GM18867 (cell line): ENCODE measurements around the gene SH2D3C.

Experiments
- ATAC-seq: cut with Tn5 transposase; IDR thresholded peaks from one replicate; pipeline ENCODE4 v1.9.1; 2021; ENCODE audit warnings: mild to moderate bottlenecking, moderate library complexity; ENCODE audit not compliant: unreplicated experiment

Gene SH2D3C

GRCh38 chr9:127722055-127722745 is 56.3 kb downstream of the SH2D3C start:
- ATAC-seq: no peak

- no peak for ATAC-seq
These were observed 57.1 kb downstream of the SH2D3C start for GRCh38 chr9:127721391-127721821.

GRCh38 chr9:127720865-127721227 is 57.6 kb downstream of the SH2D3C start:
- ATAC-seq: no peak

DNA sequence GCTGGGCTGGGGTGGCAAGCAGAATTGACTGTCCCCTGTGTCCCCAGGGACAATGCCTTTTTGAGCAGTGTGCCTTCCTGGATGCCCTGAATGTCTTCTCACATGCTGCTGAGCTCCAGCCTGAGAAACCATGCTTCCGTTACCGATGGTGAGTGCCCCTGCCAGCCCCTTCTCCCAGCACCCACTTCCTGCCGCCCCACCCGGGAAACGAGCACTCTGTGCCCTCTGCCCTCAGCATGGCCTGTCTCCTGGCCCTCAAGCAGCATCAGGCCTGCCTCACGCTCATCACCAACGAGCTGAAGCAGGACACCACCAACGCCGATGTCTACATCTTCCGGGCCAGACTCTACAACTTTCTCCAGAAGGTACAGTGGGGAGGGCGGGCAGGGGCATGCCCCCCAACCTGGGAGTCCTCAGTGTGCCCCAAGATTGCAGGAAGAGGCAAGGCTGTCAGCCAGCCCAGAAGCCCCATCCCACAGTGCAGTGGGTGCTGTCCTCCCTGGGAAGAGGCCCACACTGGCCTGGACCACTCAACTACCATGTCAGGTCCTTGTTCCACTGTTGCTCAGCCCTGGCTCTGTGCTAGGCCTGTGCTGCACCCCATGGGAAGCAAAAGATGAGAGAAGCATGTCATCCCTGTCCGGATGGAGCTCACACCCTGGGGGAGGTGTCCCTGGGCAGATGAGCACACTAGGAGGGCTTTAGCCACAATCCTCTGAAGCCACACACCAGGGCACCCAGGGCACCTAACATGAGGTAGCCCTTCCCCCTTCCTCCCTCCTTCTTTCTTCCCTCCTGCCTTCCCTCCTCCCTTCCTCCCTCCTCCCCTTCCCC is 58.2 kb downstream of the SH2D3C start:
- no peak for ATAC-seq

GRCh38 chr9:127717766-127718165 is 60.7 kb downstream of the SH2D3C start:
- no peak for ATAC-seq

GRCh38 chr9:127716412-127716811 is 62.1 kb downstream of the SH2D3C start:
- ATAC-seq: no peak

- peak; percentile 91 for ATAC-seq
These were observed 62.8 kb downstream of the SH2D3C start, which contains the start of the genes PTRH1 and TTC16 for GRCh38 chr9:127715470-127716337. Gene PTRH1 (minus strand): TSS chr9:127715663. CDS start chr9:127715639, 24 bp downstream. Gene TTC16 (plus strand): TSS chr9:127716079. CDS start chr9:127716146, 67 bp downstream.

- ATAC-seq: peak; percentile 7
These were observed 63.5 kb downstream of the SH2D3C start for GRCh38 chr9:127714951-127715469.

- no peak for ATAC-seq
These were observed 64.3 kb downstream of the SH2D3C start for GRCh38 chr9:127714020-127714750.

DNA sequence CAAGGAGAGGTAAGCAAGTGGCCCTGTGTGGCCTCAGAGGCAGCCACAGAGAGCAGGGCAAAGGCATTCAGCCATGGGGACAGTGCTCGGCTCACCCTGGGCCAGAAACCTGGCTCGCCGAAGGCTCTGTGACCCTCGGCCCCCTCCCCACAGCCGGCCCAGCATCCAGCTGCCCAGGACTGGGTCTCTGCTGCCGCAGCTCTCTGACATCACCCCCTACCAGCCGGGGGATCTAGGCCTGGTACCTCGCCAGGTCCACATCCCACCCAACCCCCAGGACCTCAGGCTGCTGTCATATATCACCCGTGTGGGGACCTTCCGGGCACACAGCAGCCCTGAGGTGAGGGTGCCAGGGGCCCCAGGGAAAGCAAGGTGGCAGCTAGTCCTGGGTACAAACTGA is 65.6 kb downstream of the SH2D3C start:
- no peak for ATAC-seq

DNA sequence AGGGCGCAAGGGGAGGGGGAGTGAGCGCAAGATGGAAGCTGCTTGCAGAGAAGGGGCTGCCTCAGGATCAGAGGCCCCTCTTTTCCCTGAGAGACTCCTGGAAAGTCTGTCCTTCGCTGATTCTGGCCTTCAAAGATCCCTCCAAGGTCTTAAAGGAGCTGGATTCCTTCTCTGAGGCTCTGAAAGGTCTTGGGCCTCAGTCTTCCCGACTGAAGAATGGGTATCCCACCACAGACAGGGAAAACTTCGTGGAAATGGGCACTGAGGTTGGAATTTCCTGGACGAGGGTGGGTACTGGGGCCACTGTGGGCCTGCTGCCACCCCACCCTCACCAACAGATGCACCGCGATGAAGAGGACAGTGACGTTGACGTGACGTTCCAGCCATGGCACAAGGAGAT is 66.1 kb downstream of the SH2D3C start:
- ATAC-seq: no peak

DNA sequence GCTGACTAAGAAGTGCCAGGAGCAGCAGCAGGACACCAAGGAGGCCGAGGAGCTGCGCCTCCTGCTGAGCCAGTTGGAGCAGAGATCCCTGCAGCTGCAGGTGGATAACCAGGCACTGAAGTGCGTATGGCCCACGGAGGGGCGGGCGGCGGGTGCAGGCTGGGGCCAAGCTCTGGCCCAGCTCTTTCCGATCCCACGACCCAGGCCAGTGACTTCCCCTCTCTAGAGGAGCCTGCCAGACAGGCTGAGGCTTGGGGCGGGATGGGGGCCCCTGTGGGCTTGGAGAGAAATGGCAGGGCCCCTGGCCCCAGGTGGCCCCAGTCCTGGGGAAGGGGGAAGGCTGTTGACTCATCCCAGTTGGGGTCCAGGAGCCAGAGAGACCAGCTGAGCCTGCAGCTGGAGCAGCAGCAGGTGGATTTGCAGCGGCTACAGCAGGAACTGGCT is 66.6 kb downstream of the SH2D3C start:
- no peak for ATAC-seq

DNA sequence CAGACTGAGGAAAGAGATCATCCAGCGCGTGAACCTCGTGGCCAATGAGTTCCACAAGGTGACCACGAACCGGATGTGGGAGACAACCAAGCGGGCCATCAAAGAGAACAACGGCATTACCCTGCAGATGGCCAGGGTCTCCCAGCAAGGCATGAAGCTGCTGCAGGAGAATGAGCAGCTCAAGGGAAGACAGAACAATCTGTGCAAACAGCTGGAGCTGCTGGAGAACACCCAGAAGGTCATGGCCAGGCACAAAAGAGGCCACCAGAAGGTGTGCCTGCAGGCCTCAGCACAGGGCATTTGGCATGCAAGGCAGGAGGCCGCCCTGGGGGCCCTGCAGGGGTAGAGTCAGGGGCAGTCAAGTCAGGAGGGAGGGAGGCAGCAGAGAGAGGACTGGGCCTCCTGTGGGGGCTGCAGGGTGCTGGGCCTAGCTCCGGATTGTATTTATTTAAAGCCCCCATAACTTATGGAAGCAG is 67.2 kb downstream of the SH2D3C start:
- no peak for ATAC-seq

- no peak for ATAC-seq
These were observed 68.2 kb downstream of the SH2D3C start for GRCh38 chr9:127710204-127710783.

- no peak for ATAC-seq
These were observed 69.4 kb downstream of the SH2D3C start for GRCh38 chr9:127708952-127709587.

- peak; percentile 55 for ATAC-seq
These were observed 70.7 kb downstream of the SH2D3C start for GRCh38 chr9:127707766-127708165.

- ATAC-seq: no peak
These were observed 71.6 kb downstream of the SH2D3C start, which contains the start of gene CFAP157 for GRCh38 chr9:127706836-127707241. Gene CFAP157 (plus strand): TSS chr9:127706988. CDS start chr9:127707032, 44 bp downstream.

GRCh38 chr9:127705577-127706379 is 72.7 kb downstream of the SH2D3C start:
- no peak for ATAC-seq
